Choroid plexus epithelial cell (primary cell): ENCODE data around the gene KIRREL1.

ENCODE experiments used
- DNase-seq: peaks from one replicate; pipeline ENCODE4 v3.0.0-alpha.2; 2010; ENCODE audit warnings: low read depth
- H3K4me3 ChIP-seq: 2 replicates; pipeline ENCODE4 v1.5.1; 2011; ENCODE audit warnings: low read depth, mild to moderate bottlenecking, control low read depth, low read length, moderate library complexity
- TF ChIP-seq, protein P1 (sequence below): conservative IDR thresholded peaks from 2 replicates; pipeline ENCODE4 v1.5.1; 2011; ENCODE audit warnings: low read depth, mild to moderate bottlenecking, control low read depth, inconsistent platforms, low read length, moderate library complexity

The KIRREL1 gene

DNA sequence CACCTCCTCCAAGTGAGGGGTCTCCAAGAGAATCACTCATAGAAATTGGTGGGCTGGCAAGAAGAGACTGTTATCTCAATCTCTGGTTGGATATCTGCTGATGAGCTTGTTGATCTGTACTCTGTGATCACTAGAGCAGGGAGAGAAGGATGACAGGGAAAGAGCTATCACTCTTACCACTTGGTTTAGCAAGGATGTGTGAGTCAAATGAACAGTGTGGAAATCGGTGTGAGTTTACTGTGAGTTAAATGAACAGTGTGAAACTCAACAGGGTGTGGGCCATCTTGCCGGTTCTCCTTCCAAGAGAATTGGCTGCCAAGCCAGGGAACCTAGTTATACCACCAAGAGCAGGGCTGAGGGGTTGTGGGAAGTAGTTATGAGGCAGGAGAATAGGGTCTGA is 154.0 kb downstream of the KIRREL1 start:
- H3K4me3 ChIP-seq: no peak overlapping the region
- TF ChIP-seq, protein P1, sequence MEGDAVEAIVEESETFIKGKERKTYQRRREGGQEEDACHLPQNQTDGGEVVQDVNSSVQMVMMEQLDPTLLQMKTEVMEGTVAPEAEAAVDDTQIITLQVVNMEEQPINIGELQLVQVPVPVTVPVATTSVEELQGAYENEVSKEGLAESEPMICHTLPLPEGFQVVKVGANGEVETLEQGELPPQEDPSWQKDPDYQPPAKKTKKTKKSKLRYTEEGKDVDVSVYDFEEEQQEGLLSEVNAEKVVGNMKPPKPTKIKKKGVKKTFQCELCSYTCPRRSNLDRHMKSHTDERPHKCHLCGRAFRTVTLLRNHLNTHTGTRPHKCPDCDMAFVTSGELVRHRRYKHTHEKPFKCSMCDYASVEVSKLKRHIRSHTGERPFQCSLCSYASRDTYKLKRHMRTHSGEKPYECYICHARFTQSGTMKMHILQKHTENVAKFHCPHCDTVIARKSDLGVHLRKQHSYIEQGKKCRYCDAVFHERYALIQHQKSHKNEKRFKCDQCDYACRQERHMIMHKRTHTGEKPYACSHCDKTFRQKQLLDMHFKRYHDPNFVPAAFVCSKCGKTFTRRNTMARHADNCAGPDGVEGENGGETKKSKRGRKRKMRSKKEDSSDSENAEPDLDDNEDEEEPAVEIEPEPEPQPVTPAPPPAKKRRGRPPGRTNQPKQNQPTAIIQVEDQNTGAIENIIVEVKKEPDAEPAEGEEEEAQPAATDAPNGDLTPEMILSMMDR: no peak

DNA sequence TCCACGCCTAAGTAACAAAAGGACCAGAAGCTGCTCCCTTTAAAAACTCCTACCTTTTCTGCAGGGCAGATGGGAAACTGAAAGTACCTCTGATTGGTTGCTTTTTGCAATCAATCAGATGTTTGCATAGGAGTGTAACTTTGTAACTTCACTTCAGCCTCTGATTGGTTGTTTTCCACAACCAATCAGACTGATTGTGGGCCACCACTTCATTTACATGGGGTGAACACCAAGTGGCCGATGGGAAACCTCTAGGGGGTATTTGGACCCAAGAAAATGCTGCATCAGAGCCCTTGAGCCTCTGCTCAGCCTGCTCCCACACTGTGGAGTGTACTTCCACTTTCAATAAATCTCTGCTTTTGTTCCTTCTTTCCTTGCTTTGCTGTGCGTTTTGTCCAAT is 154.4 kb downstream of the KIRREL1 start:
- no peak for DNase-seq
- TF ChIP-seq, protein P1: no peak
- H3K4me3 ChIP-seq: no peak overlapping the region

More for the DNA sequence above, 154.0 kb downstream of the KIRREL1 start:
- no peak for DNase-seq

DNA sequence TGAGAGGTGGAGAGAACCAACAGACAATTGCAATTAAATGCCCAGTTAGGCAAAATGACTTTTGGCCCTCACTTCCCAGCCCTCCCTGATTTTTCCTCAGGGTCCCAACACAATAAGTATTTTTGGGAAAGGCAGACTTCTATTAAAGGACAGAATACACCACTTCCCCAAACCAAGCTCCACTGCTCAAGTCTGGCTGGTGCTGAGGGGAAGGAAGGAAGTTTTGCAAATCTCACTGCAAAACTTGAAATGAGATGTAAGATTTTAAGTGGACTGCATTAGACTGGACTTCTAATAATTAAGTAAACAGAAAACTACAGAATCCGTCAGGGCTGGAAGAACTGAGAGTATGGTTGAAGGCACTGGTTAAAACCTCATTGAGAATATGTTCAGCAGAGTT is 155.0 kb downstream of the KIRREL1 start:
- DNase-seq: no peak
- H3K4me3 ChIP-seq: no peak overlapping the region
- TF ChIP-seq, protein P1: no peak

DNA sequence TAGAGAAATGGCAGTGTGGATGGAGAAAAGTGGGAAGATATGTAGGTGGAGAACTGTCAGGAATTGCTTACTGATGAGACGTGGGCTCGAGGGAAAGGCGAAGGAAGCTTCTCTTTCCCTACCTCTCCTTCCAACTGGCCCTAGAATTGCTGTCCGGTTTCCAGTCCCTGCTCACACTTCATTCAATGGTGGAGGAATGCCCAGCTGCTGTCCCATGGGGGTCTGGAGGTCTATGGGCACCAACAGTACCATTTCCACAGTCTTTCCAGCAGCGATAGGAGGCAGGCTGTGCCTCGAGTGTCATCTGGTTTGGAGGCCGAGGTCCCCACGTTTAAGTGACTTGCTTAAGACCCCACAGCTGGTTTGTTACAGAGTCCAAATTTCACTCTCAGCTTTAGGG is 155.7 kb downstream of the KIRREL1 start:
- TF ChIP-seq, protein P1: no peak
- peak overlapping the region; percentile 48 for H3K4me3 ChIP-seq
- no peak for DNase-seq
